ENCODE measurements around the gene KANSL1. TPM values are rescaled to one million over a fixed set of nuclear protein-coding genes. Genes with fewer than 3 reads are reported as not detected.

The KANSL1 gene
- total RNA-seq, 1 experiment from 2014 or later: 47.6 TPM

- H3K4me1 ChIP-seq (ENCODE audit: insufficient read depth, low read length): peaks cover 12% of the 10 kb centered on the region
- H3K27ac ChIP-seq (ENCODE audit: low read length): no peak overlapping the region
- no peaks in the 10 kb centered on the region for H3K36me3 ChIP-seq (ENCODE audit: low read depth, low read length)
- no TSS peak for BruUV-seq (replicated peaks)
- CTCF ChIA-PET: interaction anchor here (0.6 to 2.4 kb wide), 9 partner anchors 40 to 342 kb away, joined by 3 to 12 read pairs (median 5); partner anchors contain the start of gene KANSL1
- H3F3A ChIP-seq (ENCODE audit: low read length, unreplicated experiment): no peaks in the 10 kb centered on the region
- H3K9ac ChIP-seq (ENCODE audit: low read length): no peak overlapping the region
- no peaks in the 10 kb centered on the region for H3K27me3 ChIP-seq (ENCODE audit: low read length)
- peak; percentile 45 for DNase-seq
- peak; percentile 59 for ATAC-seq
- no peaks in the 10 kb centered on the region for H4K20me1 ChIP-seq (ENCODE audit: low read length)
- no peaks in the 10 kb centered on the region for H3K79me2 ChIP-seq (ENCODE audit: low read length)
- H3K9me3 ChIP-seq (ENCODE audit: low read length): no peaks in the 10 kb centered on the region
- no peak for TF ChIP-seq EZH2phosphoT487 (IDR thresholded peaks at IDR 0.05; ENCODE audit: borderline replicate concordance, low read length)
- TF ChIP-seq CTCF (conservative IDR thresholded peaks at IDR 0.05; ENCODE audit: low read depth, low read length): no peak
- no peak for TF ChIP-seq EZH2 (IDR thresholded peaks at IDR 0.05; ENCODE audit: low read length, unreplicated experiment)
- no peak overlapping the region for H3K4me3 ChIP-seq (ENCODE audit: low read length)
- intact Hi-C loops (cut with micrococcal nuclease): loop anchor here (5.0 kb wide), 1 partner anchor 193 kb away; no protein-coding TSS in a partner anchor
- H3K4me2 ChIP-seq (ENCODE audit: low read length): peak overlapping the region; percentile 29
- 0 out of 2 replicates have a peak overlapping the region, but pooled peaks have one; percentile 14 for H2AFZ ChIP-seq (ENCODE audit: low read length)
- POLR2A ChIA-PET (ENCODE audit: unreplicated experiment): no interaction called here
- no peaks in the 10 kb centered on the region for H3K9me2 ChIP-seq (replicated peaks; ENCODE audit: low read length)
Observed at GRCh38 chr17:46003907-46004748, 189.1 kb downstream of the KANSL1 start.

GRCh38 chr17:46002973-46003316 is 190.3 kb downstream of the KANSL1 start:
- intact Hi-C loops (cut with micrococcal nuclease): loop anchor here (1.0 to 5.0 kb wide), 3 partner anchors 41 to 210 kb away; no protein-coding TSS in a partner anchor
- H2AFZ ChIP-seq (ENCODE audit: low read length): no peak overlapping the region

More at GRCh38 chr17:46002973-46003316, 190.3 kb downstream of the KANSL1 start:
- no peaks in the 10 kb centered on the region for H3K36me3 ChIP-seq (ENCODE audit: low read depth, low read length)
- no peaks in the 10 kb centered on the region for H3K9me3 ChIP-seq (ENCODE audit: low read length)
- no peaks in the 10 kb centered on the region for H3K27me3 ChIP-seq (ENCODE audit: low read length)
- no peak; the same call in 1 of the 2 replicates for ATAC-seq
- no peak for DNase-seq
- H3K4me1 ChIP-seq (ENCODE audit: insufficient read depth, low read length): peaks cover 12% of the 10 kb centered on the region
- no TSS peak for BruUV-seq (replicated peaks)
- ChIA-PET POLR2A (ENCODE audit: unreplicated experiment) (interaction anchor here (0.6 kb wide), 1 partner anchor 1366 kb away, joined by 4 read pairs; no protein-coding TSS in a partner anchor), CTCF (interaction anchor here (1.0 to 2.0 kb wide), 3 partner anchors 41 to 210 kb away, joined by 4 to 9 read pairs (median 5); no protein-coding TSS in a partner anchor)
- H3K79me2 ChIP-seq (ENCODE audit: low read length): no peaks in the 10 kb centered on the region
- TF ChIP-seq EZH2 (IDR thresholded peaks at IDR 0.05; ENCODE audit: low read length, unreplicated experiment) (no peak), CTCF (conservative IDR thresholded peaks at IDR 0.05; ENCODE audit: low read depth, low read length) (no peak), EZH2phosphoT487 (IDR thresholded peaks at IDR 0.05; ENCODE audit: borderline replicate concordance, low read length) (no peak)
- H3F3A ChIP-seq (ENCODE audit: low read length, unreplicated experiment): no peaks in the 10 kb centered on the region
- no peak overlapping the region for H3K9ac ChIP-seq (ENCODE audit: low read length)
- no peaks in the 10 kb centered on the region for H3K9me2 ChIP-seq (replicated peaks; ENCODE audit: low read length)
- no peak overlapping the region for H3K4me2 ChIP-seq (ENCODE audit: low read length)
- H4K20me1 ChIP-seq (ENCODE audit: low read length): no peaks in the 10 kb centered on the region
- H3K27ac ChIP-seq (ENCODE audit: low read length): no peak overlapping the region
- H3K4me3 ChIP-seq (ENCODE audit: low read length): no peak overlapping the region

All from PC-3 (cell line).